Stimulated activated CD4-positive, alpha-beta T cell treated with anti-CD3 and anti-CD28 coated beads, TNF-alpha, amount 100 ng/mL, for 1 hour (primary cell): ENCODE measurements around the gene AKAP8.
"Not testable (repeated sequence)": the region's sequence is repeated elsewhere in the genome, so short reads cannot be mapped to it uniquely, and the experiment has no call there.

ENCODE experiments used
- DNase-seq, 3 donors: peaks; one replicate each; pipeline ENCODE4 v3.0.0-alpha.2; 2020; ENCODE audit warnings: low read depth in 3 of 3, low spot score in 1 of 3

AKAP8 gene

GRCh38 chr19:15335992-15336391, 43.6 kb downstream of the AKAP8 start:
- DNase-seq, result not testable (repeated sequence)

DNA sequence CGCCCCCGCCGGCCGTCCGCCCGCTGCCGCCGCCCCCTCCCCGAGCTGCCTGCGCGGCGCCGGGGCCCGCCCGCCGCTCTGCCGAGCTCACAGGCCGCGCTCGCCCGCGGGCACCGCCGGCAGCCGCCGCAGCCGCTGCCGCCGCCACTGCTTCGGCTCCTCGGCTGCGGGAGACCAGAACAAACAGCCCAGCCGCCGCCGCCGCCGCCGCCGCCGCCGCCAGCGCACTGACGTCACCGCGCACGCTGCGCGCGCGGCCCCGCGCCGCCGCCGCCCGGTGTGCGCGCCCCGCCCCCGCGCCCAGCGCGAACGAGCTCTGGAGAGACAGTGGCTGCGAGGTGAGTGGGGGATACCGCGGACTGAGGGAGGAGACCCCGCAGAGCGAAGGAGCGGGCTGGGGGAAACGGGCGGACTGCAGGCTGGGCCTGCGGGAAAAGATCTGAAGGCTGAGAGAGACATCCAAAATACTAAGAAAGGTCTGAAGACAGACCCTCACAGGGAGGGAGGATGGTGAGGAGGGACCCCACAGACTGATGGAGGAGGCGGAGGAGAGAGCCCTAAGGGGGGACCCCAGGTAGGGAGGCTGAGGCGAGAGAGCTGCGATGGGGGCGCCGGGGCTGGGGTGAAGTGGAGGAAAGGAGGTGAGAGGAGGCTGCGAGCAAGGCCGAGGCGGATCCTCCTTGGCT, 47.1 kb downstream of the AKAP8 start, which contains the start of gene BRD4:
TSS of gene BRD4 (minus strand) at position 229 of the 686 bp plus-strand sequence. CDS start 59,440 bp downstream, outside the sequence.
- peak; percentile 32 to 74 (median 52) for DNase-seq

DNA sequence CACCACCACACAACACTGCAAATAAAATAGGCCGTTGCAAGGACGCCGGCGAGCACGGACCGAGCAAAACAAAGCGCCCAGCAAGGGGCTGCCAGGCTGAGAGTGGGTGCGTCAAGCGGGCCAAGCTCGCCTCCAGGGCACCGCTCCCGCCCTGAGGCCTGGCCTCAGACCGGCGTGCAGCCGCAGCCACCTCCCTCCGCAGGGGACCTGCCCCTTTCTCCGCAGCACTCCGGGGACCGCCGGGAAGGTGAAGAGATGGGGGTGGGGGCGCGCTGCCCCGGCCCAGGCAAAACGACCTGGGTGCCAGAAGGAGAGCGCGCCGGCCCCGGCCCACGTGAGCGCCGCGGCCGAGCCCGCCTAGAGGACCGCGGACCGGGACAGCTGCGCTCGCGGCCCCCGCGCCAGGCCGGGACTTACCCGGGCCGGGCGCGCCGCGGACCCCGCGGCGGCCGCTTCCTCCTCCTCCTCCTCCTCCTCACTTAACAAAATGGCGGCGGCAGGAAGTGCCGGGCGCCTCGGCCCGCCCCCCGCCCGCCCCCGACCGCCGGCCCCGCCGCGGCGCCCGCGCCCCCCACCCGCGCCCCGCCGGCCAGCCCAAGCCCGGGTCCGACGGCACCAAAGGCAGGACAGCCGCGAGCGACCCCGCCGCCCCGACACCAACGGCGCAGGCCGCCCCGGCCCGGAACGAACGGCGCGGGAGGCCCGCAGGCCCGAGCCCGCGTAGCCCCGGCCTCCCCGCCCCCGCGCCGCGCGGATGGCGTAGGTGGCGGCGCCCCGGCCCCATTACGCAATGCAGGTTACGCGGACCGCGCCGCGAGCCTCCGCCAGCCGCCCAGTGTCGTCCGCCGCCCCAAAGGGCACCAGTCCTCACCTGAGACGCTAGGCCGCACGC, 47.9 kb downstream of the AKAP8 start:
- DNase-seq, result peak; percentile 5 to 55 (median 31)

DNA sequence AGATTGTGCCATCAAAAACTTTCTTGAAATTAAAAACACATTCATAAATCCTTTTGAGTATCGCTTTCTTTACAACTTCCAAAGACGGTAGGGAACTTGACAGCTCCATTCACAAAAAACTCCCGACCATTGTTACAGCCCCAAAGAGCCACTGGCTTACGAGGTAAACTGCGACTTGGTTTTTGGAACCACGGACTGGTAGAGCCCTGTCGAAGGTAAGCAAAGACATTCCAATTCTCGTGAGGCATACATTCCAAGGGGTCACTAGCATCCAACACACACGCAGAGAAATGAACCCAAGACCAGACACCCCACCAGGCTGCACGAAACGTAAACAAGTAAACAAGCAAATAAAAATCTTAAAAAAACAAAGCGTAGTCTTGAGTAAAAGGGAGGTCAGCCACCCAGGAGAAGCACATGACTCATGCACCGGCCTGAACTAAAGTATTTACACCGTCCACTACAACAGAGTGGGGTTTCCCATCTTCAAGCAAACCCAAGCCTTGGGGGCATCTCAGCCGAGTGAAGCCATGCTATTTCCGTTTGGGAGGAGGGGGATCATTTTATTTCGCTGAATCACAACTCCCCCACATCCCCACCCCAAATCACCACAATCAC, 48.7 kb downstream of the AKAP8 start:
- DNase-seq, result no peak

DNA sequence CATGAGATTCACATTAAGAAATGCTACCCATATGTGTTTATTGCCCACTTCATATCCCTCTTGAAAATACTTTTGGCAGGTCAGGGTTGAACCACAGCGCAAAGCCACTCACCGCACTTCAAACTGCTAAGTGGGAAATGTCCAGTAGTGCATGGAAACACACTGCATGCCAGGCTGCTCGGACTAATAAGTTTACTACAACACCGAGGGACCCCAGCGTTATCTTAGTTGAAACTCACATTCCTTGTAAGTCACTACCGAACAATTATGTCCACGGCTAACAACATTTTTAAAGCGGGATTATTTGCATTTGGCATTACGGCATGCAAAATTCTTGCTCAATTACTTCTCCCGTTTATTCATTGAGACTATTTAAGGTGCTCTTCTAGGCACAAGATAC, 51.3 kb downstream of the AKAP8 start:
- DNase-seq, result no peak

GRCh38 chr19:15324791-15325519, 54.6 kb downstream of the AKAP8 start:
- no peak for DNase-seq

DNA sequence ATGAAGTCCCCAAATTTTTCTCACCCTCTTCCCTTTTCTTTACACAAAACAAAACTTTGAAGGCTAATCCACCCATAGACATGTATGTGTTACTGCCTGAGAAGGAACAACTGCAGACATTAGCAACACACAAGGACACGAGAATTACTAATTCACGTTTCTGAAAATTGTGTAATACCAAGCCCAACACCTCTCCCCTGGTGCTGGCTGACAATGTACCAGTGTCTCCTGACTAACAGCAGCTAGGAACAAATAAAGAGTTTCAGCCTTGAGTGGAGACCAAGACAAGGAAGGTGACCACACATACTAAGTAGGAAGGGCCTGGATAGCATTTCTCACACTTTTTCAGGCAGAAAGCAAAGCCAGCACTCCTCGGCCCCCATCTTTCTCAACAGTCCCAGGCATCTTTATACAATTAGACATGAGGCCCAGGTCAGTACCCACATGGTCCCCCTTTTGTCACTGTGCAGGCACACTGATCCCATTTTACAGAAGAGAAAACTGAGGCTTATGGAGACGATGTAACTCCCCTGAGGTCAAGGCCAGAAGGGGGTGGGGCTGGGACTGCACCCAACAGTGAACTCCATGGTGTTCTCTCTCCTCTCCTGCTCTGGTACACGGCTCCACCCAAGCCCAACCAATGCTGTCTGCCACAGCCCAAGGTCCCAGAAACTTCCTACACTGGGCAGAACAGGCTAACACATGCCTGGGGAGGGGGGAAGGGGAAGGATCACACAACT, 55.9 kb downstream of the AKAP8 start:
- no peak for DNase-seq

DNA sequence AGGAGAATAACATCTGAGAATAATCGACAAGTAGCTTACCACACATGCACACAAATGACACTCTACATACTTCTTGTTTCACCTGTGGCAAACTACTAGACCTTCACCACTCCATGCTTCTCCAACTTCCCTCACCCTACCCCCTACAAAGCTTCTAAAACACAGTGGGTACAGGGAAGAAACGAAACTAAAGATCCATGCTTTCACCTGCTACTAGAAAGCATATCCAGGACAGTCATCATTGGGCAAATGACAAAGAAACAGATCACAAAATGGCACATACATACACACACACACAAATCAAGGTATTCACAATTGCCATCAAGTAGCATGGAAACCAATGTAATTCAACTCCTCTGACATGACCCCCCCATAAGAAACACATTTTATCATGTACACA, 57.8 kb downstream of the AKAP8 start:
- no peak for DNase-seq

GRCh38 chr19:15320116-15320515, 59.5 kb downstream of the AKAP8 start:
- no peak for DNase-seq

DNA sequence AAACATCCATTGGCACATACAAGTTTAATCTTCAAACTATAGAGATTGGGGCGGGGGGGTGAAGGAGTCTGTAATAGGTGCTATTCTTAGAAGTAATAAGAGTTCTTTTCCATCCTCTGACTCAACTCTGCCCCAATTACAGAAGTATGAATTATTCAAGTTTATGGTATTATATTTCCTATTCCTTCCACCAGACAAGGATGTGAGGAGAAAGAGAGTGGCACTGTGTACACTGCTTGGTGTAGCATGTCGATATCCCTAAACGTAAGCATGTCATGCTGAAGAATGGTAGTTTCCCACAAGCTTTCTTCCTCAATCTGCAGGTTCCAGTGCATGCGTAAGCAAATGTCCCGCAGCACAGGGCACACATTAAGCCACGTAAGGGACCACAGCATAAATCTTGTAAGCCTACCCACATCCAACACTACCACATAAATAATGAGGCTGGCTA, 61.3 kb downstream of the AKAP8 start:
- DNase-seq, result no peak

DNA sequence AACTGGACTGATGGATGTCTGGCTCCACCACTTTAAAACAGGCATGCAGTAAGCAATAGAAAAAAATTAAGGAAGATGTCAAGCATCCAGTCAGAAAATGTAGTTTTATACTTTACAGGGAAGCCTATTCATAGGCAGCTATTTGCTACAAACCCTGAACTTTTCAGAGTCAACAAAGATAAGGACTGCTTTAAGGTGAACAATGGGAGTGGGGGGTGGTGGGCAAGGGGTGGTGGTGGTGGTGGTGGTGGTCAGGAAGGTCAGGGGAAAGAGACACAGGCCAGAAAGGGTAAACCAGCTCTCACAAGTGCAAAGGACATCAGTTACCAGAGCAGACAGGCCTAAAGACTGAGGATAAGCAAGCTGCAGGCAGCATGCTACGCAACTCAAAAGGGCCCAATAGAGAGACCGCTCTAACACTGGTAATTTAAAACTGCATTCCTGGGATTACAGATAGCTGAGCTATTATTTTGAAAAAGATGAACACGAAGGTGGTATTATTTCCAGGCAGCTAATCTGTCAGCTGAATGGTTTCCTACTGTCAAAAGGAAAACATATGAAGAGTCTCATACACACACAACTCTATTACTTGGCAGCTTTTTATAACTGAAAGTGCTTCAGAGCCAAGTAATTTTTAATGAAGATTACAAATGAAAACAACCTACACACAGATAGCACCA, 62.1 kb downstream of the AKAP8 start:
- DNase-seq, result no peak

DNA sequence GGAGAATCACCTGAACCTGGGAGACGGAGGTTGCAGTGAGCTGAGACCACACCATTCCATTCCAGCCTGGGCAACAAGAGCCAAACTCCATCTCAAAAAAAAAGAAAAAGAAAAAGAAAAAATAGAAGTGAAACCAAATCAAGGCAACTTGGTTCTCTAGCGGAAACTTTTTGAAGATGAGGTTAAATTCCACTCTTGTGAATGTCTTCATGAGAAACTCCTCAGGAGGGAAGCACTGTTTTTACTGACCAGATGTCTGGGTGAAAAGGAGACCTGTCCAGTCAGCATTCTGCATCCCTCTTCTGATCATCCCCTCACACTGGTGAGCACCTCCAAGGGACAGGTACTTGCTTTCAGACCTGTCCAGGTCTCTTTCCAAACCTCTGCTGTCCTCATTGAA, 63.1 kb downstream of the AKAP8 start:
- DNase-seq, result no peak

DNA sequence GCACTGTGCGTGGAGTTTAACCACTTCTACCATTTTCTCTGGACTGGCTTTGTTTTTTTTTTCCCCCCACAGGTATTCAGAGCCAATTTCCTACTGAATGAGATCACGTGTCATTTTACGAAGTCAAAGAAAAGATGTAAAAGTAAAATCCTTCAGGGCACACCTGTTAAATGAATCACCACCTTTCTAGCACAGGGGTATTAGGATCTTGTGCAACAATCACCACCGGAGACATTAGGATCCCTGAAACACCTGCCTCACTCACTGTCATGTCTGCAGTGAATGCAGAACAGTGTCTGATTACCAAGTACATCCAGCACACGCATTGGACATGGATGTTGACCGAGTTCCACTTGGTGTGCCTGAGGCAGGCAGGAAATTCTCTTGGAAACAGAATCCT, 64.5 kb downstream of the AKAP8 start:
- DNase-seq, result no peak

GRCh38 chr19:15313649-15314279, 65.8 kb downstream of the AKAP8 start:
- no peak for DNase-seq

DNA sequence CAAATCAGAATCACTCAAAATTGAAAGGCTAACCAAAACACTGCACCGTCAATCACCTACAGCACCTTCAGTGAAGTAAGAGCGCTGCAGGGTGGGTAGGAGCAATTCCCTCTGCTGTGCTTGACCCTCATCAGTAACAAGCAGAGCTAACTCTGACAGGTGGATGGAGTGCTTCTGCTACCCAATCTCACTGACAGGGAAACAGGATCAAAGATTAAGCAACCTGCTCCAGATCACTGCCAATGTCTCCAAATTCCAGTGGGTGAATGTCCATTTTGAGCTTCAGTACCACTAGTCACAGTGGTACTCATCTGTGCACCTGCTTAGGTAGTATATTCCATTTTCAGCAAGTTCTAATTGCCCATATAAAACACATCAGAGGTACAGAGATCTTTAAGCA, 72.4 kb downstream of the AKAP8 start:
- no peak for DNase-seq

DNA sequence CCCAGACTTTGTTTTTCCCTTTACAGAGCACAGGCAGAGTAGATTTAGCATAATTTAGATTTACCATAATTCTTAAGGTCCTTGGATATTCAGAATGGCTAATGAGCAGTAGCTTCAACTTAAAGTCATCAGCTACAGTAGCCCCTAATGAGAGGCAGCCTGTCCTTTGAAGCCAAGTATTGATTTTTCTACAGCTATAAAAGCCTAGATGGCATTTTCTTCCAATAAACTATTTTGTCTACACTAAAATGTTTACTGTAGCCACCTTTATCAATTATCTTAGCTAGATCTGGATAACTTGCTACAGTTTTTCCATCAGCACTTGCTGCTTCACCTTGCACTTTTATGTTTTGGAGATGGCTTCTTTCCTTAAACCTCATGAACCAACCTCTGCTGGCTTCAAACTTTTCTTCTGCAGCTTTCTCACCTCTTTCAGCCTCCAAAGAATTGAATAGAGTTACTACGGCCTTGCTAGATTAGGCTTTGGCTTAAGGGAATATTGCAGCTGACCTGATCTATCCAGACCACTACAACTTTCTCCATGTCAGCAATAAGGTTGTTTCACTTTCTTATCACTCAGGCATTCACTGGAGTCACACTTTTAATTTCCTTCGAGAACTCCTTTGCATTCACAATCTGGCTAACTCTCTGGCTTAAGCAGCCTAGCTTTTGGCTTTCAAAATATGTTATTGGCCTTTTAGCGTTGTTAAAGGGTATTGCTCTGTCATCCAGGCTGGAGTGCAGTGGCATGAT, 73.8 kb downstream of the AKAP8 start:
- DNase-seq, result no peak

GRCh38 chr19:15304140-15304705, 75.4 kb downstream of the AKAP8 start:
- no peak for DNase-seq
